Body of pancreas (tissue), 4 donors: ENCODE measurements around the gene ADK. TPM values are rescaled to one million over a fixed set of nuclear protein-coding genes. Genes with fewer than 3 reads are reported as not detected.

ENCODE experiments used
- ATAC-seq: fragments of 150-250 bp; one replicate; pipeline ENCODE4 v1.9.1; 2016
- DNase-seq, 4 donors: peaks; one replicate each; pipeline ENCODE4 v3.0.0-alpha.2; 2019
- H3K27ac ChIP-seq, 4 donors: fragments of 200-600 bp; sonication (generic); 1 replicate in 3 of 4; 2 replicates in 1 of 4; pipeline versions ENCODE4 v1.5.1 to v1.6.1; 2016 to 2019; ENCODE audit warnings: mild to moderate bottlenecking in 1 of 4, mixed read lengths in 1 of 4, moderate library complexity in 1 of 4
- H3K27me3 ChIP-seq, 2 donors: fragments of 200-600 bp; sonication (generic); one replicate each; pipeline ENCODE4 v1.6.0; 2016; ENCODE audit warnings: mild to moderate bottlenecking in 1 of 2
- H3K36me3 ChIP-seq, 2 donors: fragments of 200-600 bp; sonication (generic); replicated peaks in 1 of 2; 2 replicates each; pipeline ENCODE4 v1.5.1; 2016; ENCODE audit warnings: low read depth in 2 of 2; ENCODE audit not compliant: insufficient read depth in 1 of 2
- H3K4me1 ChIP-seq: fragments of 200-600 bp; sonication (generic); one replicate; pipeline ENCODE4 v1.6.0; 2016
- H3K4me3 ChIP-seq, 2 donors: fragments of 200-600 bp; sonication (generic); 1 replicate in 1 of 2; 2 replicates in 1 of 2; pipeline ENCODE4 v1.5.1; 2016 to 2019
- H3K9me3 ChIP-seq, 3 donors: fragments of 200-600 bp; sonication (generic); 1 replicate in 2 of 3; 2 replicates in 1 of 3; pipeline ENCODE4 v1.5.1; 2016
- POLR2A ChIP-seq, 3 donors: fragments of 450-650 bp; IDR thresholded peaks; one replicate each; pipeline ENCODE4 v1.6.1; 2016; ENCODE audit warnings: antibody characterized with exemption in 3 of 3, mild to moderate bottlenecking in 2 of 3
- WGBS, 2 donors: methylation state at CpG; one replicate each; pipeline ENCODE4 v1.1.5; 2017; 5-methylcytosine and 5-hydroxymethylcytosine counted together
- intact Hi-C: fragments of 100-400 bp; cut with DNase I; formaldehyde crosslinking; loops from one replicate; pipeline ENCODE4 v1.15.1; 2023
- total RNA-seq, 2 donors: library from RNA; depleted of rRNA; stranded (reverse); fragments of >200 nt; gene quantifications; one replicate each; pipeline ENCODE4 v1.1.0, GENCODE V29; 2016
- TF ChIP-seq, protein P1 (sequence below), 7 experiments: fragments of 450-650 bp in 4 of 7; fragments of 200-600 bp in 3 of 7; sonication (generic) in 3 of 7; IDR thresholded peaks; one replicate each; pipeline ENCODE4 v1.5.1; 2016 to 2019; ENCODE audit warnings: antibody characterized with exemption in 7 of 7

The ADK gene
- total RNA-seq, 2 donors from 2014 or later: 12.9 to 18.7 TPM

DNA sequence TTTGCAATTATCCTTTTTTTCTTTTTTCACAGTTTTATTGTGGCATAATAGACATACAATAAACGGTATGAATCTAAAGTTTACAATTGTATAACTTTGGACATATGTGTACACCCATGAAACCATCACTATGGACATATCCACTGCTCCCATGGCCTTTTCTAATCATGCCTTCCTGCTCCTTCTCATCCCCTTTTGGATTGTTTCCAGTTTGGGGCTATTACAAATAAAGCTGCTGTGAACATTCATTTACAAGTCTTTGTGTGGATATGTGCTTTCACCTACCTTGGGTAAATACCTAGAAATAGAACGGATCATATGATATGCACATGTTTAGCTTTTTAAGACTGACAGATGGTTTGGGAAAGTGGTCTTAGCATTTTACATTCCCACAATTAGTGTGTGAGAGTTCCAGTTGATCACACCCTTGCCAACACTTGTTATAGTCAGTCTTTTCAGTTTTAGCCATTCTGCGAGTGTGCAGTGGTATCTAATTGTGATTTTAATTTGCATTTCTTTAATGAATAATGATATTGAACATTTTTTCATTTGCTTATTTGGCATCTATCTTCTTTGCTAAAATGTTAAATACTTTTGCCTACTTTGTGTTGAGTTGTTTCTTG lies 554.4 kb downstream of the ADK start:
- Histone ChIP-seq H3K27ac (peak overlapping the region in 2 of 4 donors; percentile 4 to 44), H3K4me3 (no peak overlapping the region), H3K36me3 (peaks cover 0 to 2% of the 10 kb centered on the region in 2 donors), H3K4me1 (peaks cover 15% of the 10 kb centered on the region), H3K9me3 (no peaks in the 10 kb centered on the region), H3K27me3 (no peaks in the 10 kb centered on the region)
- TF ChIP-seq POLR2A (IDR thresholded peaks at IDR 0.05): no peak
- TF ChIP-seq, protein P1, sequence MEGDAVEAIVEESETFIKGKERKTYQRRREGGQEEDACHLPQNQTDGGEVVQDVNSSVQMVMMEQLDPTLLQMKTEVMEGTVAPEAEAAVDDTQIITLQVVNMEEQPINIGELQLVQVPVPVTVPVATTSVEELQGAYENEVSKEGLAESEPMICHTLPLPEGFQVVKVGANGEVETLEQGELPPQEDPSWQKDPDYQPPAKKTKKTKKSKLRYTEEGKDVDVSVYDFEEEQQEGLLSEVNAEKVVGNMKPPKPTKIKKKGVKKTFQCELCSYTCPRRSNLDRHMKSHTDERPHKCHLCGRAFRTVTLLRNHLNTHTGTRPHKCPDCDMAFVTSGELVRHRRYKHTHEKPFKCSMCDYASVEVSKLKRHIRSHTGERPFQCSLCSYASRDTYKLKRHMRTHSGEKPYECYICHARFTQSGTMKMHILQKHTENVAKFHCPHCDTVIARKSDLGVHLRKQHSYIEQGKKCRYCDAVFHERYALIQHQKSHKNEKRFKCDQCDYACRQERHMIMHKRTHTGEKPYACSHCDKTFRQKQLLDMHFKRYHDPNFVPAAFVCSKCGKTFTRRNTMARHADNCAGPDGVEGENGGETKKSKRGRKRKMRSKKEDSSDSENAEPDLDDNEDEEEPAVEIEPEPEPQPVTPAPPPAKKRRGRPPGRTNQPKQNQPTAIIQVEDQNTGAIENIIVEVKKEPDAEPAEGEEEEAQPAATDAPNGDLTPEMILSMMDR (IDR thresholded peaks at IDR 0.05): no peak
- DNase-seq (no peak), ATAC-seq (no peak)
- WGBS, 2 donors: 51 to 61% methylated on average over 3 of the region's 3 CpGs
- intact Hi-C loops: no loop called here

GRCh38 chr10:74706966-74707365 lies 555.9 kb downstream of the ADK start:
- no peaks in the 10 kb centered on the region for H3K27me3 ChIP-seq
- H3K9me3 ChIP-seq: no peaks in the 10 kb centered on the region
- DNase-seq (no peak), ATAC-seq (no peak)
- 97 to 99% methylated on average over 3 of the region's 3 CpGs for WGBS, 2 donors
- no peak for TF ChIP-seq POLR2A (IDR thresholded peaks at IDR 0.05)
- TF ChIP-seq, protein P1 (IDR thresholded peaks at IDR 0.05): no peak
- peaks cover 15% of the 10 kb centered on the region for H3K4me1 ChIP-seq
- H3K4me3 ChIP-seq: no peak overlapping the region
- peaks cover 0 to 2% of the 10 kb centered on the region in 2 donors for H3K36me3 ChIP-seq
- intact Hi-C loops: no loop called here
- H3K27ac ChIP-seq: no peak overlapping the region

GRCh38 chr10:74708246-74708645 lies 557.2 kb downstream of the ADK start:
- Histone ChIP-seq H3K4me1 (peaks cover 15% of the 10 kb centered on the region), H3K27ac (no peak overlapping the region), H3K27me3 (no peaks in the 10 kb centered on the region), H3K9me3 (no peaks in the 10 kb centered on the region), H3K36me3 (peaks cover 0 to 2% of the 10 kb centered on the region in 2 donors), H3K4me3 (no peak overlapping the region)
- ATAC-seq (no peak), DNase-seq (no peak)
- intact Hi-C loops: no loop called here
- no peak for TF ChIP-seq POLR2A (IDR thresholded peaks at IDR 0.05)
- TF ChIP-seq, protein P1 (IDR thresholded peaks at IDR 0.05): no peak
- WGBS, 2 donors: 95 to 100% methylated on average over 2 of the region's 2 CpGs

DNA sequence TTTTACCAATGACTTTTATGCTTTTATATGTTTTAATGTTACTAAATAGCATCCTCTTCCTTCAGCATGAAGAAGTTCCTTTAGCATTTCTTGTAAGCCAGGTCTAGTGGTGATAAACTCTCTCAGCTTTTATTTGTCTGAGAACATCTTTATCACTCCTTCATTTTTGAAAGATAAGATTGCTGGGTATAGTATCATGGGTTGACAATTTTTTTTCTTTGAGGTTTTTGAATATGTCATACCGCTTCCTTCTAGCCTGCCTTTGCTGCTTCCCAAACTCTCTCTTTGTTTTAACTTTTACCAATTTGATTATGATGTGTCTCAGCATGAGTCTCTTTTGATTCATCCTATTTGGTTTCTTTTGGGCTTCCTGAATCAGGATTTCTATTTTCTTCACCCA lies 567.2 kb downstream of the ADK start:
- Histone ChIP-seq H3K27me3 (no peaks in the 10 kb centered on the region), H3K9me3 (peaks cover 0 to 9% (median 0%) of the 10 kb centered on the region in 3 donors), H3K4me1 (no peaks in the 10 kb centered on the region), H3K36me3 (no peaks in the 10 kb centered on the region), H3K4me3 (no peak overlapping the region), H3K27ac (no peak overlapping the region)
- TF ChIP-seq, protein P1 (IDR thresholded peaks at IDR 0.05): no peak
- no peak for TF ChIP-seq POLR2A (IDR thresholded peaks at IDR 0.05)
- intact Hi-C loops: no loop called here
- no peak for DNase-seq
- no peak for ATAC-seq
- 100% methylated on average over 1 of the region's 1 CpG for WGBS, 2 donors

DNA sequence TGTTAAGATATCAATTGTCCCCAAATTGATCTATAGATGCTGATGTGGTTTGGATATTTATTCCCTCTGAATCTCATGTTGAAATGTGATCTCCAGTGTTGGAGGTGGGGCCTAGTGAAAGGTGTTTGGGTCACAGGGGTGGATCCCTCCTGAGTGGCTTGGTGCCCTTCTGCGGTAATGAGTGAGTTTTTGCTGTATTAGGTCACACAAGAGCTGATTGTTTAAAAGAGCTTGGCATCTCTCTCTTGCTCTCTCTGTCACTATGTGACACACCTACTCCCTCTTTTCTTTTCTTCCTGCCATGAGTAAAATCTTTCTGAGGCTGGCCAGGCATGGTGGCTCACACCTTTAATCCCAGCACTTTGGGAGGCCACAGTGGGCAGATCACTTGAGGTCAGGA lies 577.2 kb downstream of the ADK start:
- no peak overlapping the region for H3K4me3 ChIP-seq
- 87 to 92% methylated on average over 1 of the region's 1 CpG for WGBS, 2 donors
- no peaks in the 10 kb centered on the region for H3K9me3 ChIP-seq
- TF ChIP-seq, protein P1 (IDR thresholded peaks at IDR 0.05): no peak
- no peak for TF ChIP-seq POLR2A (IDR thresholded peaks at IDR 0.05)
- no peak for ATAC-seq
- no peaks in the 10 kb centered on the region for H3K27me3 ChIP-seq
- intact Hi-C loops: no loop called here
- H3K4me1 ChIP-seq: no peaks in the 10 kb centered on the region
- no peak for DNase-seq
- no peak overlapping the region for H3K27ac ChIP-seq
- no peaks in the 10 kb centered on the region for H3K36me3 ChIP-seq
